Measurements from ENCODE around the gene PLEKHG5.

Gene PLEKHG5

GRCh38 chr1:6475381-6476133 lies 15.9 kb downstream of the PLEKHG5 start:
- peak; percentile 27 for DNase-seq

GRCh38 chr1:6474815-6475282 lies 16.6 kb downstream of the PLEKHG5 start:
- DNase-seq = no peak

GRCh38 chr1:6473974-6474814 lies 17.3 kb downstream of the PLEKHG5 start:
- DNase-seq = no peak

GRCh38 chr1:6473156-6473555 lies 18.3 kb downstream of the PLEKHG5 start:
- no peak for DNase-seq

GRCh38 chr1:6472391-6472790 lies 19.1 kb downstream of the PLEKHG5 start:
- no peak for DNase-seq

GRCh38 chr1:6471970-6472368 lies 19.5 kb downstream of the PLEKHG5 start:
- no peak for DNase-seq

GRCh38 chr1:6471086-6471969 lies 20.1 kb downstream of the PLEKHG5 start:
- DNase-seq = no peak

GRCh38 chr1:6470132-6471085 lies 21.1 kb downstream of the PLEKHG5 start:
- no peak for DNase-seq

- DNase-seq = no peak
Observed at GRCh38 chr1:6468729-6469461, 22.6 kb downstream of the PLEKHG5 start.

GRCh38 chr1:6467744-6468688 lies 23.5 kb downstream of the PLEKHG5 start:
- DNase-seq = no peak

- no peak for DNase-seq
Observed at GRCh38 chr1:6467224-6467623, 24.2 kb downstream of the PLEKHG5 start.

GRCh38 chr1:6466751-6467150 lies 24.7 kb downstream of the PLEKHG5 start:
- no peak for DNase-seq

GRCh38 chr1:6466023-6466422 lies 25.4 kb downstream of the PLEKHG5 start, which contains the start of gene TNFRSF25:
TSS of gene TNFRSF25 (minus strand) at chr1:6466173. CDS start at chr1:6466107, 66 bp downstream.
- no peak for DNase-seq

- DNase-seq = no peak
Observed at GRCh38 chr1:6465461-6466005, 25.9 kb downstream of the PLEKHG5 start.

- DNase-seq = no peak
Observed at GRCh38 chr1:6464915-6465314, 26.6 kb downstream of the PLEKHG5 start.

GRCh38 chr1:6464514-6464836 lies 27.0 kb downstream of the PLEKHG5 start:
- no peak for DNase-seq

GRCh38 chr1:6463120-6463412 lies 28.4 kb downstream of the PLEKHG5 start:
- no peak for DNase-seq

- DNase-seq = no peak
Observed at GRCh38 chr1:6462412-6463119, 28.9 kb downstream of the PLEKHG5 start.
